ENCODE measurements around the gene HOXA5.

DNA sequence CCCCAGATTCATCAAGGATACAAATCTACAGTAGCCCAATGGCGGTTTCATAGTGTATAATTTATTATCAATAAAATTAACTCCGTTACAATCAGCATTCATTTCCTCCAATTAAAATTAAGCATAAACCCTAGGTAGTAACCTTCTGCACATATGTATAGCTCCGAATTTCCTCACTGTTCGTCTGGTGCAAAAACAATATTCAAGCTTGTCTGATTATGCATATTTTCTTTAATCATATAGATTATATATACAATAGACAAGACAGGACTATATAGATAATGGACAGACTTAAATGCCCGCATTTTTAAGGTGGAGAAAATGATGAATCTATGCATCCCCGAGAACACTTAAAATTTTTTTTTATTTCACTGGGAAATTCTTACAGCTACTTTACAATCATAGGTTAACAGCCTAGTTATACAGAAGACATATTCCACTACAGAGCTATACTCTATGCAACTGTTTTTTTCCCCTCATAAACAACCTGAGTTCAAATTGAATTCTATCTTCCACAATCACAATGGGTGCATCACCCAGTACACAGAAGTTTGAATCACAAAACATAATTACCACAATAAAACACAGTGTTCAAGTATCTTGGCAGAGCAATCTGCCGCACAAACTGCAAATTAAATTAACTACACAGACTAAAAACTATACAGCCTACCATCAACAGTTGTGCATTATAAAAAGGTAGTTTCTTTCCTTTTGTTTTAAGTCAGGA lies 19.2 kb upstream of the HOXA5 start:
- TF ChIP-seq, protein P1, sequence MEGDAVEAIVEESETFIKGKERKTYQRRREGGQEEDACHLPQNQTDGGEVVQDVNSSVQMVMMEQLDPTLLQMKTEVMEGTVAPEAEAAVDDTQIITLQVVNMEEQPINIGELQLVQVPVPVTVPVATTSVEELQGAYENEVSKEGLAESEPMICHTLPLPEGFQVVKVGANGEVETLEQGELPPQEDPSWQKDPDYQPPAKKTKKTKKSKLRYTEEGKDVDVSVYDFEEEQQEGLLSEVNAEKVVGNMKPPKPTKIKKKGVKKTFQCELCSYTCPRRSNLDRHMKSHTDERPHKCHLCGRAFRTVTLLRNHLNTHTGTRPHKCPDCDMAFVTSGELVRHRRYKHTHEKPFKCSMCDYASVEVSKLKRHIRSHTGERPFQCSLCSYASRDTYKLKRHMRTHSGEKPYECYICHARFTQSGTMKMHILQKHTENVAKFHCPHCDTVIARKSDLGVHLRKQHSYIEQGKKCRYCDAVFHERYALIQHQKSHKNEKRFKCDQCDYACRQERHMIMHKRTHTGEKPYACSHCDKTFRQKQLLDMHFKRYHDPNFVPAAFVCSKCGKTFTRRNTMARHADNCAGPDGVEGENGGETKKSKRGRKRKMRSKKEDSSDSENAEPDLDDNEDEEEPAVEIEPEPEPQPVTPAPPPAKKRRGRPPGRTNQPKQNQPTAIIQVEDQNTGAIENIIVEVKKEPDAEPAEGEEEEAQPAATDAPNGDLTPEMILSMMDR (IDR thresholded peaks at IDR 0.05; ENCODE audit: insufficient read depth, low read length) = no peak
- no peak for TF ChIP-seq POLR2AphosphoS5 (IDR thresholded peaks at IDR 0.05; ENCODE audit: low read depth)
- TF ChIP-seq, protein P2, sequence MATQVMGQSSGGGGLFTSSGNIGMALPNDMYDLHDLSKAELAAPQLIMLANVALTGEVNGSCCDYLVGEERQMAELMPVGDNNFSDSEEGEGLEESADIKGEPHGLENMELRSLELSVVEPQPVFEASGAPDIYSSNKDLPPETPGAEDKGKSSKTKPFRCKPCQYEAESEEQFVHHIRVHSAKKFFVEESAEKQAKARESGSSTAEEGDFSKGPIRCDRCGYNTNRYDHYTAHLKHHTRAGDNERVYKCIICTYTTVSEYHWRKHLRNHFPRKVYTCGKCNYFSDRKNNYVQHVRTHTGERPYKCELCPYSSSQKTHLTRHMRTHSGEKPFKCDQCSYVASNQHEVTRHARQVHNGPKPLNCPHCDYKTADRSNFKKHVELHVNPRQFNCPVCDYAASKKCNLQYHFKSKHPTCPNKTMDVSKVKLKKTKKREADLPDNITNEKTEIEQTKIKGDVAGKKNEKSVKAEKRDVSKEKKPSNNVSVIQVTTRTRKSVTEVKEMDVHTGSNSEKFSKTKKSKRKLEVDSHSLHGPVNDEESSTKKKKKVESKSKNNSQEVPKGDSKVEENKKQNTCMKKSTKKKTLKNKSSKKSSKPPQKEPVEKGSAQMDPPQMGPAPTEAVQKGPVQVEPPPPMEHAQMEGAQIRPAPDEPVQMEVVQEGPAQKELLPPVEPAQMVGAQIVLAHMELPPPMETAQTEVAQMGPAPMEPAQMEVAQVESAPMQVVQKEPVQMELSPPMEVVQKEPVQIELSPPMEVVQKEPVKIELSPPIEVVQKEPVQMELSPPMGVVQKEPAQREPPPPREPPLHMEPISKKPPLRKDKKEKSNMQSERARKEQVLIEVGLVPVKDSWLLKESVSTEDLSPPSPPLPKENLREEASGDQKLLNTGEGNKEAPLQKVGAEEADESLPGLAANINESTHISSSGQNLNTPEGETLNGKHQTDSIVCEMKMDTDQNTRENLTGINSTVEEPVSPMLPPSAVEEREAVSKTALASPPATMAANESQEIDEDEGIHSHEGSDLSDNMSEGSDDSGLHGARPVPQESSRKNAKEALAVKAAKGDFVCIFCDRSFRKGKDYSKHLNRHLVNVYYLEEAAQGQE (IDR thresholded peaks at IDR 0.05; ENCODE audit: insufficient replicate concordance, low read depth) = no peak

All from HL-60 (cell line).